Fibroblast of pulmonary artery (primary cell): ENCODE results near the gene ZNF878.

Experiments used
- DNase-seq: peaks from one replicate; pipeline ENCODE4 v3.0.0-alpha.2; 2010; ENCODE audit warnings: low read depth
- H3K4me3 ChIP-seq: replicated peaks from 2 replicates; pipeline ENCODE4 v1.5.1; 2011; ENCODE audit warnings: low read depth, mild to moderate bottlenecking, control low read depth, low read length, moderate library complexity
- CTCF ChIP-seq: IDR thresholded peaks from 2 replicates; pipeline ENCODE4 v1.5.1; 2011; ENCODE audit warnings: mild to moderate bottlenecking, control low read depth, low read length, inconsistent platforms; ENCODE audit errors: missing control alignments

The ZNF878 gene

GRCh38 chr19:12034620-12035019, 18.1 kb downstream of the ZNF878 start:
- DNase-seq: no peak
- no peak for TF ChIP-seq CTCF
- H3K4me3 ChIP-seq: peak overlapping the region; percentile 88

GRCh38 chr19:12034198-12034597, 18.6 kb downstream of the ZNF878 start:
- TF ChIP-seq CTCF: no peak
- peak overlapping the region; percentile 88 for H3K4me3 ChIP-seq

DNA sequence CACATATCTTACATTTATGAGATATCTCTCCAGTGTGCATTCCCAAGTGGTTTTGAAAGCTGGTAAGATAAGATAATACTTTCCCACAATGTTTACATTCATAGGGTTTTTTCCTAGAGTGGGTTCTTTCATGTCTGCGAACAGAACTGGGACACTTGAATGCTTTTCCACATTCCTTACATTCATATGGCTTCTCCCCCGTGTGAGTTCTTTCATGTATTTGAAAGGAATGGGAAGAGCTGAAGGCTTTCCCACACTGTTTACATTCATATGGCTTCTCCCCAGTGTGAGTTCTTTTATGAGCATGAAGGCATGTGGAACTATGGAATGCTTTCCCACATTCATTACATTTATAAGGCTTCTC, 37.0 kb downstream of the ZNF878 start:
- TF ChIP-seq CTCF: no peak
- H3K4me3 ChIP-seq: no peak overlapping the region
- no peak for DNase-seq

More at GRCh38 chr19:12034198-12034597, 18.6 kb downstream of the ZNF878 start:
- DNase-seq: no peak

DNA sequence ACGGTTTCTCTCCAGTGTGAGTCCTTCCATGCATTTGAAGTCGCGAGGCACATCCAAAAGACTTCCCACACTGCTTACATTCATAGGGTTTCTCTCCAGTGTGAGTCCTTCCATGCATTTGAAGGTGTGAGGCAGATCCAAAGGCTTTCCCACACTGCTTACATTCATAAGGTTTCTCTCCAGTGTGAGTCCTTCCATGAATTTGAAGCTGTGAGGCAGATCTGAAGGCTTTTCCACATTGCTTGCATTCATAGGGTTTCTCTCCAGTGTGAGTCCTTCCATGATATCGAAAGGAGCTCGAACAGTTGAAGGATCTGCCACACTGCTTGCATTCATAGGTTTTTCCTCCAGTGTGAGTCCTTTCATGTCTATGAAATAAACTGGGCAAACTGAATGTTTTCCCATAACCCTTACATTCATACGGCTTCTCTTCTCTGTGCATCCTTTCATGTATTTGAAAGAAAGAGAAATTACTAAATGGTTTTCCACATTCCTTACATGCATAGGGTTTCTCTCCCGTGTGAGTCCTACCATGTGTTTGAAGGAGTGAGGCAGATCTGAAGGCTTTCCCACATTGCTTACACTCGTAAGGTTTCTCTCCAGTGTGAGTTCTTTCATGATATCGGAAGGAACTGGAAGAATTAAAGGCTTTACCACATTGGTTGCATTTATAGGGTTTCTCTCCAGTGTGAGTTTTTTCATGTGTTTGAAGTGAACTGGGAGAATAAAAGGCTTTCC, 37.6 kb downstream of the ZNF878 start:
- H3K4me3 ChIP-seq: no peak overlapping the region
- no peak for TF ChIP-seq CTCF
- DNase-seq: no peak

DNA sequence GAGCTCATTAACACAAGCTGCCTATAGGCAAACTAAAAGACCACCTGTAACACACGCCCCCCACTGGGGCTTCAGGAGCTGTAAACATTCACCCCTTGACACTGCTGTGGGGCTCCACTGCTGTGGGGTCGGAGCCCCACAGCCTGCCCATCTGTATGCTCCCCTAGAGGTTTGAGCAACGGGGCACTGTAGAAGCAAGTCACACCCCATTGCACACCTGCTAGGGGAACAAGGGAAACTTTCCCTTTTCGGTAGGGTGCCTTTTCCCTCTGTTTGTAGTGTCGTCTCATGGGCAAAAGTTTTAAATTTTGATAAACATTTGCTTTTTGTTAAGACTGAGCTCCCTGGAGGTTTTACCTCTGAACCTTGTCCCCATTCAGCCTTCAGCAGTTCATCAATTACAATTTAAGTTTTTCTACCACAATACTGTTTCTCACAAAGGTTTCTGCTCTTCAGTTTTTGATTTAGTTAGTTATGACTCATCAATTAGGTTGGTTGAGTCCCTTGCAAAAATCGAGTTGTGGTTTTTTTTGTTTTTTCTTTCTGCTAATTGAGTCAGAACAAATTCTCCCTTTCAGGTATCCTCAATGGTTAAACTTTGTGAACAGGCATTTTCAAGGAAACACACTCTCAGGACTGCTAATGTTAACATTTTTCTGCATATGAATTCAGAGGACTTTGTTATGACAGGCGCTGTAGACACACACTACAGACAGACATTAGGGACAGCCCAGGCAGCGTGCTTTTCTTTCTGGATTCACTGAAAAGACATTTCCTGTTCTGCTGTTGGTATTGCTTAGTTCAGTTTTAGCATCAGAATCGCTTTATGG, 52.4 kb downstream of the ZNF878 start:
- DNase-seq: no peak
- no peak for TF ChIP-seq CTCF
- H3K4me3 ChIP-seq: no peak overlapping the region

- DNase-seq: peak; percentile 70
- no peak overlapping the region for H3K4me3 ChIP-seq
- TF ChIP-seq CTCF: no peak
These were observed 57.6 kb downstream of the ZNF878 start for GRCh38 chr19:11995174-11995573.
